WTC11 (cell line): ENCODE data around the gene PDZD7. TPM values are rescaled to one million over a fixed set of nuclear protein-coding genes. Genes with fewer than 3 reads are reported as not detected.

ENCODE experiments used
- ATAC-seq: fragments of 200-7000 bp; cut with Tn5 transposase; 2 replicates; pipeline ENCODE4 v1.10.0; 2021; ENCODE audit warnings: mild to moderate bottlenecking, moderate library complexity
- CTCF ChIA-PET: fragments of 300-600 bp; sonication (Branson Sonifier 250); formaldehyde crosslinking; loops from one replicate; lab custom pipeline; 2021; ENCODE audit warnings: antibody characterized with exemption; lab: Charles Lee
- POLR2A ChIA-PET: fragments of 350-600 bp; sonication (Branson Sonifier 250); formaldehyde crosslinking; loops from one replicate; lab custom pipeline; 2021; ENCODE audit warnings: antibody characterized with exemption; lab: Charles Lee
- DNase-seq: peaks from one replicate; pipeline ENCODE4 v3.0.0; 2021; ENCODE audit warnings: low spot score
- H3K27ac Mint-ChIP-seq: 2 replicates; pipeline ENCODE4 v1.8.0; 2021; ENCODE audit warnings: mixed read lengths
- H3K27me3 Mint-ChIP-seq: 2 replicates; pipeline ENCODE4 v1.8.0; 2021; ENCODE audit warnings: low read depth, mild to moderate bottlenecking, moderate library complexity, mixed read lengths
- H3K36me3 Mint-ChIP-seq: 2 replicates; pipeline ENCODE4 v1.8.0; 2021; ENCODE audit warnings: mixed read lengths
- H3K4me1 Mint-ChIP-seq: 2 replicates; pipeline ENCODE4 v1.8.0; 2022; ENCODE audit warnings: mixed read lengths
- H3K4me3 Mint-ChIP-seq: 2 replicates; pipeline ENCODE4 v1.8.0; 2021; ENCODE audit warnings: mild to moderate bottlenecking, moderate library complexity, mixed read lengths
- H3K9me3 Mint-ChIP-seq: 2 replicates; pipeline ENCODE4 v1.8.0; 2021; ENCODE audit warnings: mixed read lengths
- CREM ChIP-seq: sonication (generic); formaldehyde crosslinking; IDR thresholded peaks from 2 replicates; pipeline ENCODE4 v1.8.1; 2022; ENCODE audit warnings: mild to moderate bottlenecking, missing genetic modification reagents, moderate library complexity
- FOXJ3 ChIP-seq: sonication (generic); formaldehyde crosslinking; IDR thresholded peaks from 2 replicates; pipeline ENCODE4 v1.9.0; 2021; ENCODE audit warnings: missing genetic modification reagents, mild to moderate bottlenecking, borderline replicate concordance
- FOXK1 ChIP-seq: sonication (generic); formaldehyde crosslinking; IDR thresholded peaks from 2 replicates; pipeline ENCODE4 v1.8.0; 2022; ENCODE audit warnings: mild to moderate bottlenecking, moderate library complexity, missing genetic modification reagents
- GABPB1 ChIP-seq: sonication (generic); formaldehyde crosslinking; IDR thresholded peaks from 2 replicates; pipeline ENCODE4 v1.8.1; 2023; ENCODE audit warnings: mild to moderate bottlenecking, missing genetic modification reagents
- HMGXB4 ChIP-seq: sonication (generic); formaldehyde crosslinking; IDR thresholded peaks from 2 replicates; pipeline ENCODE4 v1.8.1; 2023; ENCODE audit warnings: mild to moderate bottlenecking, moderate library complexity, missing genetic modification reagents
- IRF1 ChIP-seq: sonication (generic); formaldehyde crosslinking; IDR thresholded peaks from 2 replicates; pipeline ENCODE4 v1.8.0; 2023; ENCODE audit warnings: missing genetic modification reagents
- JAZF1 ChIP-seq: fragments of 250-450 bp; sonication (Bioruptor Pico); IDR thresholded peaks from 2 replicates; pipeline ENCODE4 v1.9.0; 2021; ENCODE audit warnings: moderate library complexity, mild to moderate bottlenecking, inconsistent platforms
- NFATC4 ChIP-seq: fragments of 250-450 bp; sonication (Bioruptor Pico); IDR thresholded peaks from 2 replicates; pipeline ENCODE4 v1.9.0; 2021; ENCODE audit warnings: mild to moderate bottlenecking
- NR3C1 ChIP-seq: sonication (generic); formaldehyde crosslinking; conservative IDR thresholded peaks from 2 replicates; pipeline ENCODE4 v1.8.1; 2023; ENCODE audit warnings: low read depth, mild to moderate bottlenecking, missing genetic modification reagents
- RELA ChIP-seq: sonication (generic); formaldehyde crosslinking; IDR thresholded peaks from 2 replicates; pipeline ENCODE4 v1.8.1; 2022; ENCODE audit warnings: missing genetic modification reagents, mild to moderate bottlenecking, borderline replicate concordance
- SMAD3 ChIP-seq: sonication (generic); formaldehyde crosslinking; IDR thresholded peaks from 2 replicates; pipeline ENCODE4 v1.8.0; 2022; ENCODE audit warnings: missing genetic modification reagents, mild to moderate bottlenecking, borderline replicate concordance
- SMAD4 ChIP-seq: sonication (generic); formaldehyde crosslinking; IDR thresholded peaks from 2 replicates; pipeline ENCODE4 v1.8.0; 2022; ENCODE audit warnings: mild to moderate bottlenecking, missing genetic modification reagents
- SP1 ChIP-seq: sonication (generic); formaldehyde crosslinking; conservative IDR thresholded peaks from 2 replicates; pipeline ENCODE4 v1.8.1; 2022; ENCODE audit warnings: missing genetic modification reagents
- TEAD1 ChIP-seq: sonication (generic); formaldehyde crosslinking; IDR thresholded peaks from 2 replicates; pipeline ENCODE4 v1.8.0; 2022; ENCODE audit warnings: mild to moderate bottlenecking, missing genetic modification reagents
- TEAD4 ChIP-seq: sonication (generic); formaldehyde crosslinking; IDR thresholded peaks from 2 replicates; pipeline ENCODE4 v1.8.0; 2022; ENCODE audit warnings: mild to moderate bottlenecking, missing genetic modification reagents
- USF1 ChIP-seq: sonication (generic); formaldehyde crosslinking; IDR thresholded peaks from 2 replicates; pipeline ENCODE4 v1.8.0; 2022; ENCODE audit warnings: mild to moderate bottlenecking, missing genetic modification reagents
- USF2 ChIP-seq: sonication (generic); formaldehyde crosslinking; IDR thresholded peaks from 2 replicates; pipeline ENCODE4 v1.8.1; 2023; ENCODE audit warnings: mild to moderate bottlenecking, missing genetic modification reagents, moderate library complexity
- ZNF232 ChIP-seq: sonication (generic); formaldehyde crosslinking; IDR thresholded peaks from 2 replicates; pipeline ENCODE4 v1.8.0; 2022; ENCODE audit warnings: mild to moderate bottlenecking, missing genetic modification reagents
- ZNF263 ChIP-seq: sonication (generic); formaldehyde crosslinking; IDR thresholded peaks from 2 replicates; pipeline ENCODE4 v1.8.1; 2022; ENCODE audit warnings: low read depth, mild to moderate bottlenecking, moderate library complexity, missing genetic modification reagents
- ZNF281 ChIP-seq: sonication (generic); formaldehyde crosslinking; IDR thresholded peaks from 2 replicates; pipeline ENCODE4 v1.8.0; 2023; ENCODE audit warnings: mild to moderate bottlenecking, missing genetic modification reagents
- total RNA-seq: library from RNA; stranded (reverse); gene quantifications from 3 replicates; pipeline ENCODE4 v1.2.3, GENCODE V29; 2021
- TF ChIP-seq, protein P1 (sequence below): fragments of 200-600 bp; IDR thresholded peaks from 2 replicates; pipeline ENCODE4 v1.8.0; 2022; ENCODE audit warnings: antibody characterized with exemption
- TF ChIP-seq, protein P2 (sequence below): sonication (generic); formaldehyde crosslinking; IDR thresholded peaks from 2 replicates; pipeline ENCODE4 v1.8.0; 2022; ENCODE audit warnings: mild to moderate bottlenecking, missing genetic modification reagents
- TF ChIP-seq, protein P3 (sequence below): sonication (generic); formaldehyde crosslinking; IDR thresholded peaks from 2 replicates; pipeline ENCODE4 v1.8.0; 2023; ENCODE audit warnings: missing genetic modification reagents, mild to moderate bottlenecking, borderline replicate concordance

Gene PDZD7
- total RNA-seq, 1 experiment from 2014 or later = 2.6 TPM

DNA sequence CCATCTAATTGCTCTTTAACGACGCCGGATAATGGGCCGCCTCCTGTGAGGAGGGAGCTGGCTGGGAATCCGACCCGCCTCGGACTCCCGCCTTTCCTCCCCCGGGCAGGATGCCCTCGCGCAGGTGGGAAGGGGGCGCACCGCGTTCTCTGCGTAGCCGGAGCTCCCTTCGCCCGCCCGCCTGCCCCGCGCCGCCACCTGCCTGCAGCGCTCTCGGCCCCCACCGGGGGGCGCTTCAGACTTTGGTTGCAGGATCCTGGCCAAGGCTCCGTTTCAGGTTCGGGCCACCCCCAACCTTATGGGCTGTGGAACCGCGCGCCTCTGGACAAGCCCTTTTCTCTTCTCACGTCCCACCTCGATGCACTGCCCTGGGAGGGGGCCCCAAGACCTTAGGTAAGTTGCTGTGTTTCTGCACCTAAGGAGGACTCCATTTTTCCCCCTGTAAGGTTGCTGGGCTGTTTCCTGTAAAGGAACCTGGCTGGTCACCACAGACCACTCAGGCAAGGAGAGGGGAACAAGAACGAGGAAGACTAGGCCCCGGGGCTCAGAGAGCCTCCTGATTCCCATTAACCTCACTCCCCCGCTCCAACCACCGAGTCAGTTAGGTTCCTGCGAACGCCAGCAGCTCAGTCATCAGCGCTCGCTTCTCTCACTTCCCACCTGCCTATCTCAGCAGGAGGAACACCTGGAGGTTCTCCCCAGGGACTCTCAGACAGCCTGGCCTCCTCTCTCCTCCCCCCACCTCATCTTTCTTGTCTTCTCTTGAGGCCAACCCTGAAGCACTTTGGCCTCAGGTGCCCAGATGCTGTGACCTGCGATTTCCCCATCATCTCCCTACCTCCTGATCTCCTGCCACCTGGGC, 19.5 kb upstream of the PDZD7 start:
- DNase-seq = peak; percentile 95
- POLR2A ChIA-PET = interaction anchor here (0.6 to 1.4 kb wide), 2 partner anchors 11 to 1238 kb away, joined by 3 to 7 read pairs; partner anchors contain the start of gene KAZALD1
- Mint-ChIP-seq H3K9me3 (no peaks in the 10 kb centered on the region), H3K27ac (no peak overlapping the region), H3K4me1 (peaks cover 41% of the 10 kb centered on the region), H3K4me3 (peak overlapping the region; percentile 60), H3K27me3 (peaks cover 67% of the 10 kb centered on the region), H3K36me3 (peaks cover 3% of the 10 kb centered on the region; the same call in 1 of the 2 replicates)
- peak; percentile 68 for ATAC-seq
- CTCF ChIA-PET = interaction anchor here (0.6 to 10.4 kb wide), 73 partner anchors 11 to 699 kb away, joined by 3 to 405 read pairs (median 5); partner anchors contain the start of genes HIF1AN, KAZALD1, LBX1 and LZTS2
- TF ChIP-seq SP1 (CRISPR knock-in tag) (0 out of 2 replicates have a peak, but pooled peaks have one; percentile 38), GABPB1 (CRISPR knock-in tag) (no peak), IRF1 (no peak), NR3C1 (CRISPR knock-in tag) (no peak), TEAD1 (CRISPR knock-in tag) (peak; percentile 45; the same call in 1 of the 2 replicates), SMAD3 (CRISPR knock-in tag) (no peak), CREM (CRISPR knock-in tag) (no peak), ZNF281 (CRISPR knock-in tag) (no peak), FOXK1 (CRISPR knock-in tag) (0 out of 2 replicates have a peak, but pooled peaks have one; percentile 43), ZNF232 (CRISPR knock-in tag) (no peak), FOXJ3 (no peak), HMGXB4 (CRISPR knock-in tag) (0 out of 2 replicates have a peak, but pooled peaks have one; percentile 39), TEAD4 (CRISPR knock-in tag) (no peak), JAZF1 (no peak), ZNF263 (CRISPR knock-in tag) (0 out of 2 replicates have a peak, but pooled peaks have one; percentile 19), SMAD4 (CRISPR knock-in tag) (no peak), NFATC4 (CRISPR knock-in tag) (no peak), RELA (CRISPR knock-in tag) (no peak), USF2 (0 out of 2 replicates have a peak, but pooled peaks have one; percentile 32), USF1 (CRISPR knock-in tag) (no peak)
- TF ChIP-seq, protein P1, sequence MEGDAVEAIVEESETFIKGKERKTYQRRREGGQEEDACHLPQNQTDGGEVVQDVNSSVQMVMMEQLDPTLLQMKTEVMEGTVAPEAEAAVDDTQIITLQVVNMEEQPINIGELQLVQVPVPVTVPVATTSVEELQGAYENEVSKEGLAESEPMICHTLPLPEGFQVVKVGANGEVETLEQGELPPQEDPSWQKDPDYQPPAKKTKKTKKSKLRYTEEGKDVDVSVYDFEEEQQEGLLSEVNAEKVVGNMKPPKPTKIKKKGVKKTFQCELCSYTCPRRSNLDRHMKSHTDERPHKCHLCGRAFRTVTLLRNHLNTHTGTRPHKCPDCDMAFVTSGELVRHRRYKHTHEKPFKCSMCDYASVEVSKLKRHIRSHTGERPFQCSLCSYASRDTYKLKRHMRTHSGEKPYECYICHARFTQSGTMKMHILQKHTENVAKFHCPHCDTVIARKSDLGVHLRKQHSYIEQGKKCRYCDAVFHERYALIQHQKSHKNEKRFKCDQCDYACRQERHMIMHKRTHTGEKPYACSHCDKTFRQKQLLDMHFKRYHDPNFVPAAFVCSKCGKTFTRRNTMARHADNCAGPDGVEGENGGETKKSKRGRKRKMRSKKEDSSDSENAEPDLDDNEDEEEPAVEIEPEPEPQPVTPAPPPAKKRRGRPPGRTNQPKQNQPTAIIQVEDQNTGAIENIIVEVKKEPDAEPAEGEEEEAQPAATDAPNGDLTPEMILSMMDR = peak; percentile 86
- TF ChIP-seq, protein P2, sequence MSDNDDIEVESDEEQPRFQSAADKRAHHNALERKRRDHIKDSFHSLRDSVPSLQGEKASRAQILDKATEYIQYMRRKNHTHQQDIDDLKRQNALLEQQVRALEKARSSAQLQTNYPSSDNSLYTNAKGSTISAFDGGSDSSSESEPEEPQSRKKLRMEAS (CRISPR knock-in tag) = peak; percentile 74; the same call in 1 of the 2 replicates
- TF ChIP-seq, protein P3, sequence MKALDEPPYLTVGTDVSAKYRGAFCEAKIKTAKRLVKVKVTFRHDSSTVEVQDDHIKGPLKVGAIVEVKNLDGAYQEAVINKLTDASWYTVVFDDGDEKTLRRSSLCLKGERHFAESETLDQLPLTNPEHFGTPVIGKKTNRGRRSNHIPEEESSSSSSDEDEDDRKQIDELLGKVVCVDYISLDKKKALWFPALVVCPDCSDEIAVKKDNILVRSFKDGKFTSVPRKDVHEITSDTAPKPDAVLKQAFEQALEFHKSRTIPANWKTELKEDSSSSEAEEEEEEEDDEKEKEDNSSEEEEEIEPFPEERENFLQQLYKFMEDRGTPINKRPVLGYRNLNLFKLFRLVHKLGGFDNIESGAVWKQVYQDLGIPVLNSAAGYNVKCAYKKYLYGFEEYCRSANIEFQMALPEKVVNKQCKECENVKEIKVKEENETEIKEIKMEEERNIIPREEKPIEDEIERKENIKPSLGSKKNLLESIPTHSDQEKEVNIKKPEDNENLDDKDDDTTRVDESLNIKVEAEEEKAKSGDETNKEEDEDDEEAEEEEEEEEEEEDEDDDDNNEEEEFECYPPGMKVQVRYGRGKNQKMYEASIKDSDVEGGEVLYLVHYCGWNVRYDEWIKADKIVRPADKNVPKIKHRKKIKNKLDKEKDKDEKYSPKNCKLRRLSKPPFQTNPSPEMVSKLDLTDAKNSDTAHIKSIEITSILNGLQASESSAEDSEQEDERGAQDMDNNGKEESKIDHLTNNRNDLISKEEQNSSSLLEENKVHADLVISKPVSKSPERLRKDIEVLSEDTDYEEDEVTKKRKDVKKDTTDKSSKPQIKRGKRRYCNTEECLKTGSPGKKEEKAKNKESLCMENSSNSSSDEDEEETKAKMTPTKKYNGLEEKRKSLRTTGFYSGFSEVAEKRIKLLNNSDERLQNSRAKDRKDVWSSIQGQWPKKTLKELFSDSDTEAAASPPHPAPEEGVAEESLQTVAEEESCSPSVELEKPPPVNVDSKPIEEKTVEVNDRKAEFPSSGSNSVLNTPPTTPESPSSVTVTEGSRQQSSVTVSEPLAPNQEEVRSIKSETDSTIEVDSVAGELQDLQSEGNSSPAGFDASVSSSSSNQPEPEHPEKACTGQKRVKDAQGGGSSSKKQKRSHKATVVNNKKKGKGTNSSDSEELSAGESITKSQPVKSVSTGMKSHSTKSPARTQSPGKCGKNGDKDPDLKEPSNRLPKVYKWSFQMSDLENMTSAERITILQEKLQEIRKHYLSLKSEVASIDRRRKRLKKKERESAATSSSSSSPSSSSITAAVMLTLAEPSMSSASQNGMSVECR (CRISPR knock-in tag) = no peak
